ENCODE results near the gene NEGR1.
A peak's percentile ranks its signal among the peaks of the same experiment; 100 is the strongest.
"Not testable (repeated sequence)": the region's sequence is repeated elsewhere in the genome, so short reads cannot be mapped to it uniquely, and the experiment has no call there.

The NEGR1 gene

DNA sequence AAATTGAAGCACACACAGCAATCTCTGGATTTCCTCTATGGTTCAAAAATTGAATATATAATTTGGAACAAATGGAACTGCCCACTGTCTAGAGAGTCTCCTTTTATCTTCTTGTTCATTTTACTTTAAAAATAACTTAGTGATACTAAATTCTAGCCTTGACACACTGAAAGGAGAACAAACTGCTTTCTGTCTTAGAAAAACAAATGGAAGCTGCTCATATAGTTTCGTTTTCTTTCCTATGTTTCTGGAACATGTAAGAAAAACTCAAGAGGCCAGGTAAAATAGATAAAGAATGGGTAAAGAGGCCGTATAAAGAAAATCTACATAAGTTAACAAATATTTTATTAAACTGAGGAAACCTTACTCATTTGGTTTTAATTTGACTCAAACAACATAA lies 332.7 kb downstream of the NEGR1 start:
- DNase-seq: no peak

DNA sequence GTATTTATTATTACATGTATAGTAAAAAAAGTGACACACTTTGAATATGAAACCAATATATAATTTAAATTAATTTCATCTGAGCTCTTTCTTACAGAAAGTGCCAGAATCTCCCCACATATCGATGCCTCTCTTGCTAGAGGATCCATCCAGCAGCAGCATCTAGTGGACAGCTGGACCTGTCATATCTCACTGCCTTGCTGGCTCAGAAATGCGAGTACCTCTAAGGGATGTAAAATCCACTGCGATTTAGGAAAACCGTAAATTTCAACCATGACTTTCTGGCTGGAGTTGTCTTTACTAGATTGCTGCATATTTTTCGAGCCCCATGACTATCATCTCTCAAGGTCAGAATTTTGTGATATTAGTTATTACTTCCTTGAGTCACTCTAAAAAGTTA lies 333.8 kb downstream of the NEGR1 start:
- peak in 2 of 51 donors; percentile 1 for DNase-seq

DNA sequence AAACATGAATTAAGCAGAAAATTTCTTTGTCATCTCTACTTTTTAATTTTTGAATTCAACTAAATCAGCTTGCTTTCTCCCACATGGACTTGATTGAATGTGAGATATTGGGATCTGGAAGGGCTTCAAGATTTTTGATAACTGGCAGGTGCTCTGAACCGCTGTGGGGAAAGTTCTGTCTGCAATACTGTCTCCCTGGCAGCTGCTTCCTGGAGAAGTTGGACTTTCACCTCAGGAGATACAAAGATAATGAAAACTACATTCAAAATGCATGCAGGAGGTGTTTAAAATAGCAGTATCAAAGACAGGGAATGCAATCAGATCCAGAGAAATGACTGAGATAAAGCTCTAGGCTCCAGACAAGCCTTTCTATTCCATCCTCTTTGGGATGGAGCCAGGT lies 338.3 kb downstream of the NEGR1 start:
- no peak for DNase-seq

DNA sequence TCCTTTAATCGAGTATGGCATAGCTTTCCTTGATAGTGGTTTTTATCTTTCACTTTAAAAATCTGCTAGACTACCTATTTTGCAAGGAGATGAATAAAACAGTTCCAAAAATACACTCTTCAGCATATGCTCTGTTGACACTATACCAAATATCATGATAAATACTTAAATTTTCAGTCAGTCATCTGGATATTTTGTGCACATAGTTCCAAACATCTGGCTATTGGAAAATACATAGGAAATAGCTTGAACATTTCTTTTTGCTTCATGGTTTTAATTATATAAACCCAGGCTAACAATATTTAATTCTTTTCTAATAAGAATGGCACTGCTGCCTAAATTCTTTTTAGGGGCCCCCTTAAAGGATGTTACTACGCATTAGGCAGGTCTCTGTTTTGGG lies 342.1 kb downstream of the NEGR1 start:
- DNase-seq: no peak

DNA sequence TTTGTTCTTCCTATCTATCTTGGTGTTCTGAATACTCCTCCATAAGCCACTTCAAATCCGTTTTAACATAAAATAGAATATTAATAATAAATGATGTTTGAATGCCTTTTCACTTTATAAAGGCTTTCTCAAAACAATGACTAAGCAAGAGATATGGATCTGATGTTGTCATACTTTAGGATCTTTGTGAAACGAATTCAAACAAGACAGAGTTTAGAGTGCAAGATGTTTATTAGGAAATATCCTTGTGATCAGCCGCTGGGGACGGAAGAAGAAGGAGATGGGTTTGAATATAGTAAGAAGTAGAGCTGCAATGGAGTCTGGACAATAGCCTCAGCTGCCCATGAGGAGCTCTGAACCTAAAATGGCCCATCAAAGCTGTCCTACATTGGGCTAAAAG lies 351.8 kb downstream of the NEGR1 start:
- DNase-seq: no peak

DNA sequence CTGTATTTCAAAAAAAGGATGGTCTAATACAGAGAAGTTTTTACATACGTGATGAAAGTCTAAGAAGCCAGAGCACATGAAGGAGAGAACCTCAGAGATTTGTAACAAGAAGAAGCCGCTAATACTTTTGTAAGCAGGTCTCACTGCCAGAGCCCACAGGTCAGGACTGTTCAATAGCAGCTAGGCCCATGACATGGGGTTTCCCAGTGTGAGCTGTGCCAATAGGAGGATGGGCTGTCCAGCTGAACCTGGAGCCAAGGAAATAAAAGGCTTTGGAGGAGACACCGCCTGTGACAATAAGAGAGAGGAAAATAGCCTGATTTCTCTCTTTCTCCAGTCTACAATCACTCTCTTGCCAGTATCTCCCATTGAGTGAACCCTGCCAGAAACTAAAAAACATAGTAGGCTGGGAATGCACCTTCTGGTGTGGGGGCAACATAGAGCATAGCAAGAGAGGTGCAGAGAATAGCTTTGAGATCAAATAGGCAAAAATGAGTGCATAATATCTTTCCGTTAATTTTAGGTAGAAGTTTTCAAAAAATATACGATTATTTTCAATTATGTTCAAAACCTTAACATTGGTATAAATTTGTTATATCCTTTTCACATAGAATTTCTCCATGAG lies 360.3 kb downstream of the NEGR1 start:
- no peak for DNase-seq

DNA sequence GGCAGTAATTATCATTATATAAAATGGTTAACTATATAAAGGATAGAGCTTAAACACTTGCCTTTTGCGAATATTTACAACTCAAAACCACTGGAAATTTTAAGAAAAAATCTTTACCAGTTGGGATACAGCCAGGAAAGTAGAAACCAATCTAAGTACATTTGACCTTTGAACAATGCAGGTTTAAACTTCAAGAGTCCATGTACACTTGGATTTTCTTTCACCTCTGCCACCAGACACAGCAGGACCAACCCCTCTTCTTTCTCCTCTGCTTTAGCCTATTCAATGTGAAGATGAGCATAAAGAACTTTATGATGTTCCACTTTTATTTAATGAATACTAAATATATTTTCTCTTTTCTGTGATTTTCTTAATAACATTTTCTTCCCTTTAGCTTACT lies 361.1 kb downstream of the NEGR1 start:
- no peak for DNase-seq

DNA sequence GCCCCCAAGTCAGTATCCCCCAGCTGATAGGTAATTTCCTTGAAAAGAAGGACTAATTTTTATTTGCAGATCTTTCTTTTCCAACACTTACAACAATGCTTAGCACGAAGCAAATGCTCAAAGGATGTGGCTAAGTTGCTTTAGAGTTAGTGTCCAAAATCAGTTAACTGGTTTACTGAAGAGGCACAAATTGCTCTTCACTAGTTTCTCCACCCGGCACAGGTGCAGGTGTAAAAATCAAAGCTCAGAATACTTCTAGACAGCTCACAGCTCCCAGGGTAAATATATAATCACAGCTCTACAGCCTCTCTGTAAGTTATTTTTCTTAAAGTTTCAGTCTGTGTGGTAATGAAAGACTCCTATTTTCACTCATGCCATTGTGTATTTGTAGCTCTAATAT lies 361.8 kb downstream of the NEGR1 start:
- no peak for DNase-seq

DNA sequence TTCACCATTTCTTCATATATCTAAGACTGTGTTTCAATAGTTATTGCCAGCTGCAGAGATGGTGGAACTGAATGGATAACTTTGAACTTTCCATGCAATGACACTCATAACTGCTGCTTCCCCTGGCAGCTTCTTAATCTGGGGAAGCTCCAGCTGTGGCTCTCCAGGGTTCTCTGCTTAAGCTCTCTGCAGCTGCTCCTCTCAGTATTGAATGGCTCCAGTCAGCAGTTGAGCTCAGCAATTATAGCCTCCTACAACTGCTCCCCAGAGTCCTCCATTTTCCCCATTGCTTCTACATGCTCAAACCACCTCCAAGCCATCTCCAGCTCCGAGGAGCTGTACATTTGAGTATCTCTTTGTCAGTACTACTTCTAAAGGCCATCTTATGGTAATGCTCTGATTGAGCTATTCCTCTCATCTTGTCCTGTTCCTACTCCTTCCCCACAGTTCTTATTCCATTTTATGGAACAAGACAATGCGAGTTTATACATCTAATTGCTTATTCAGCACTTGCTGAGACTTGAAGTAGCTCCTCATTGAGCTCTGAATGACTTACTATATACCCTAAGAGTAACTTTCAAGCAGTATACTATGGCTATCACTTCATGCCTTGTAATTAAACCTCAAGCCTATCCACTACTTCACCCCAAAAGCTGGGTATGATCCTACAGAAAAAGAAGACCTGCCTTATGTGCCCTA lies 362.4 kb downstream of the NEGR1 start:
- no peak for DNase-seq

DNA sequence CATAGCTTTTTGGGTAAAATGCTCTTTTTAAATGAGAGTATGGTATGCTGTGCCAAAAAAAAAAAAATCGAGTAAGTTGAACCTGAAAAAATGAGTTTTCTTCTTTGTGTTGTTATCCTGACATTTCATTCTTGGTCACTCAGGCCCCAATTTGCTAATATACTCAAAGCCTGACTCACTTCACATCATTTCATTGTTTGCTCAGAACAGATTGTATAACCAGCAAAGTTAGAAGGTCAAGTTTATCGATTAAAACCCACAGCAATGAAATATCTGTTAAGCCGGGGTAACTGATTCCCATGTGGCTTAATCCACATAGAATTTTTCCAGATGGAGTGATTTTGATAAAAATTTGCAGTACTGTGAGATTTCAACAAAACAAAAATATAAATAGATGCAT lies 363.7 kb downstream of the NEGR1 start:
- no peak for DNase-seq

DNA sequence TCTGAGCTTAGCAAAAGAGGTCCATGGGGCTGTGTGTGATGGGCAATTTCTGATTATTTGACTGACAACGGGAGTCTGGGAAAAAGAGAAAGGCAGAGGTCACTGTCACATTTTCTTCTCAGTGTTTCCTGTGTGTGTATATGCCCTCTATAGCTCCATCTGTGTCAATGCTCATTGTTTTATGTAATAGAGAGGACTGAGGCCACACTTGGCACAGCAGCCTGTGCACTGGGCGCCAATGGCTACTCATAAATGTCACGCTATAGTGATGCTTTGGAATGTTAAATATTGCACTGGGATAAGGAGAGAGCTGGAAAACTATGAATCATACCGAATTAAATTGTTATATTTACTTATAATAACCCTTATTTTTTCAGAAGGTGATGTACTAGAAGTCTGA lies 365.4 kb downstream of the NEGR1 start:
- no peak for DNase-seq

DNA sequence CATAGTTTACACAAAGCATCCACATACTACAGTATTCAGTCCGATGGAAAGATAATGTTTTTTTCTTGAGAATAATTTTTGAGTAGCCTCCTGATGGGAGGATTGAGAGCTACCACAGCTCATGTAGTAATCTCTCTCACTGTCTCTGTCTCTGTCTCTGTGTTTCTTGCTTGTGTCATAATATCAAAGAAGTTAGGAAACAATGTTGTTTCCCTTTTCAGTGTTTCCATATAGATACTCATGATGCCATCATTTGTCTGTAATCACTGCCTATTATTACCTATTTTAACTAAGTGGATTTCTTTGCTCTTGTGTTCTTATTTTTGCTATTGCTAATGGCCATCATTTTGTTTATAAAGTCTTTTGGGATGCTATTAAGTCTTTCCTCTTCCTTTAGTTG lies 367.7 kb downstream of the NEGR1 start:
- no peak for DNase-seq

DNA sequence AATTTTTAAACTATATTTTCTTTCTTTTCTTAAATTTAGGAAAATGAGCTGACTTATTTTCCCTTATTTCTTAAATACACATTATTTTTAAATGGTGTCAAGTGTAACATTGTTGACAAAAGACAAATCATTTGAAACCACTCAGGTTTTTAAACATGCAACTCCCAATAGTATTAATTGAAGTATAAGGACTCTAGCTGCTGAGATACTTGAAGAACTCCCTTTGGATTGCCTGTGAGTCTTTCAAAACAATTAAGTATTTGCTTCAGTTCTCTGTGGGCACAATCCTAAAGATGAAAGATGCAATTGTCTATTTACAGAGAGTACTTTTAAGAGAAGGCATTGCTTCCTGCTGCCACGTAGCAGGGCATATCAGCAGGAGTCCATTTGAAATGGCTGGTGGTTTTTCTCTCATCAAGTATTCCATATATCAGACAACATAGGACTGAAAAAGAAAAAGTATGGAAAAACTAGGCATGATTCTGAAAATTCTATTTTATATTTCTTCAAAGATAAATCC lies 373.4 kb downstream of the NEGR1 start:
- no peak for DNase-seq

DNA sequence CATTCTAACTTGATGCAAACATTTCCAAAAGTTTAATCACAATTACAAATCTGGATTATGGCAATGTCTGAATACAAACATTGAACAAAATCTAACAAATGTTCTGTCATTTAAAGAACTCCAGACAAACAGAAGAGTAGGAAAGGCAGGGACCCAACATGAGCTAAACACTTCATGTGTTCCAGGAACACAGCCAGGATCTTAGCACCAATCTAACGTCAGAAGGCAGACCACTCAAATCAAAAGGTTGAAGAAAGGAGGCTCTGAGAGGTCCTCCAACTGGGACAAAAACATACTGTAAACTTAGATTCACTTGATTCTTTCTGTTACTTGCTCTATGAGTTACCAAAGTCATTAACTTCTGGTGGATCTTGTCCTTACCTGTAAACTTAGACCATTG lies 374.0 kb downstream of the NEGR1 start:
- DNase-seq: peak in 1 of 51 donors; percentile 3

DNA sequence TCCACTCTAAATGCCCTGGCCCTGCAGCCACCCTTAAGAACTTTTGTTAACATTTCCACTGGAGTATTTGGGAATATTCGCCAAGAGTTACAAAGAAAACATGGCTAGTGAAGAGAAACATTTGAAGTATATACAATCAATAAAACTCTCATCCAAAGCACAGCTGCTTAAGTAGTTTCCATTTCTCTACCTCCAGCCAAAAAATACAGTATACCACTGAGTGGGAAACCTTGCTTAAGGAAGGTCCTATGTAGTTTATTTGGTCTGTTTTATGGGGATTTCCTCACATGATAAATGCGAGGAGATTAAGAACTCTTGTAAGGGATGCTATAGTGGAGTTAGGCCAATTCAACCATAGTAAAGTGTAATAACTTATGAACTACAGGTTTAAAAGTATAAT lies 382.5 kb downstream of the NEGR1 start:
- DNase-seq: no peak

DNA sequence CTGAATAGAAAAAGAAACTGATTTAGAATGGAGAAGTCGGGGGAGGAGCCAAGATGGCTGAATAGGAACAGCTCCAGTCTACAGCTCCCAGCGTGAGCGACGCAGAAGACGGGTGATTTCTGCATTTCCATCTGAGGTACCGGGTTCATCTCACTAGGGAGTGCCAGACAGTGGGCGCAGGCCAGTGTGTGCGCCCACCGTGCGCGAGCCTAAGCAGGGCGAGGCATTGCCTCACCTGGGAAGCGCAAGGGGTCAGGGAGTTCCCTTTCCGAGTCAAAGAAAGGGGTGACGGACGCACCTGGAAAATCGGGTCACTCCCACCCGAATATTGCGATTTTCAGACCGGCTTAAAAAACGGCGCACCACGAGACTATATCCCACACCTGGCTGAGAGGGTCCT lies 394.2 kb downstream of the NEGR1 start:
- not testable (repeated sequence) for DNase-seq

DNA sequence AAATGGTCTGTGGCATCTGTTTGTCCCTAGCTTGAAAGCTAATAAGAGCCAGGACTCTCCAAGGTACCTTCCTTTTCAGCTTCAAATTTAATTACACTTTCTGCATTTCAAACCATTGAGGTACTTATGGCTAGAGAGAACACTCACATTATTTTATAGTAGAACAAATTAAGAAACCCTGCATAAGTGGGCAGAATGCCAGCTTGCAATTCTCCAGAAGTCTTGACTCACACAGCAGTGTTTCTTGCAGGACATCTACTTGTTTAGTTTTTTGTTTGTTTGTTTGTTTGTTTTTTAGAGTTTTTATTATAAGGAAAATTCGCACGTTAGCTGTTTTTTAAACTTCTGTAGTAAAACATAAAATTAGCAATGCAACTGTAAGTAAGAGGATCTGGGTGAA lies 397.2 kb downstream of the NEGR1 start:
- no peak for DNase-seq

DNA sequence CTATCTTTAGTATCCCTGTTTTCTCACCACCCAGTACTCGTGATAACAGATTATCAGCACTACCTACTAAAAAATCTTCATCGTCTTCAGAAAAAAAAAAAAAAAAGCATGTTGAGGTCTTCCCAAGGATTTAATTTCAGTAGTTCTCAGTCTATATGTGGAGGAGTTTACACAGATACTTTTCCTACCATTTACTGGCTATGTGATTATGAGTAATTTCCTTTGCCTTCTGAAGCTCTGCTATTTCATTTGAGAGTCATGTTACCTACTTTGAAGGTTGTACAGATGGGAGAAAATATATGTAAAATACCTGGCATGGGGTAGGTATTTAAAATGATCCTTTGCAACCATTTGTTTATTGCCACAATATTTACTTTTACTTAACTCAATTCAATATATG lies 399.7 kb downstream of the NEGR1 start:
- no peak for DNase-seq

DNA sequence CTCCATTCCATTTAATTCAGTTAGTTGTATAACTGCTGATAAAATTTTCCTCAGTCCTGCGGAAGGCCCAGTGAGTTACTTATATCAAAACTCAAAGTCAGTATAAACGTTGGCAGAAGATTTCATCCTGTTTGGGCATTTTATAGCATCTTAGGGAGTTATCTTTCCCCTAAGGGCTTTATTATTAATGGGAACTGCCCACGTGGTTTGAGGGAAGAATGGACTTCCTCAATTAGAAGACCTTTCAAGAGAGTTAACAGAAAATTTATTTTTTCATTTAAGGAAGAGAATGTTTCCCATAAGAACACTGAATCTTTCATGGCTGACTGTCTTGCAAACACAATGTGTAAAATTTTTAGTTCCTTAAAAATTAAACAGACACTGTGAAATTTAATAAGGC lies 400.1 kb downstream of the NEGR1 start:
- no peak for DNase-seq

DNA sequence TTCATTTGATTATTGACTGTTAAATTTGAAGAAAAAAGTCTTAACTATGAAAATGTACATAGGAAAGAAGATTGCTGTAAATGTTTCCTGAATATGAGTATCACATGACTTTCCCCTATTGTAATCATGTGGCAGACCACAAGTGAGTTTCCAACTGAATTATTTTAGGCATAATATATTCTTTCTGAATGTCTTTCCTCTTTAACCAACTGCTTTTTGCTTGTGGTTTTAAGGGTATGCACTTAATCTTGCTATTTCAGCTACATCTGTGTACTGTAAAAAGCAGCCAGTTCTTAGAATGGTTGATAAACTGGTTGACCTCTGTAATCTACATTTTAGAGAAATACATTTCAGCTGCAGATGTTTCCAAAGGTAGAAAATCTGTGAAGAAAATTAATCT lies 400.7 kb downstream of the NEGR1 start:
- no peak for DNase-seq

DNA sequence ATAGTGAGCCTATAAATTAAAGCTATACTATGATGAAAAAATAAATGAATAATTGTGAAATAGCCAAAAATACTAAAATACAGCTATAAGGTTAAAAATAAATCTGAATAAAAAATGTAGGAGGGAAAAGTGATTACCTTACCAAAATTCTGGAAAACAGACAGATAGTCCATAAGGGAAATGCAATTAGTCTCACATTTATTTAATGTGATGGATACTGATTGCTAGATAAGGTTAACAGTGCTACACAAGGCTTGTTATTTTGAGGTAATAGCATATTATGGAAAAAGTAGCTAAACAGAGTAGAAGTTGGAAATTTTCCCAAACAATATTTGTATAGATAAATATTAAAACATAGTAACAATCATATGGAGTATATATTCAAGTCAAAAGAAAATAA lies 413.0 kb downstream of the NEGR1 start:
- no peak for DNase-seq

DNA sequence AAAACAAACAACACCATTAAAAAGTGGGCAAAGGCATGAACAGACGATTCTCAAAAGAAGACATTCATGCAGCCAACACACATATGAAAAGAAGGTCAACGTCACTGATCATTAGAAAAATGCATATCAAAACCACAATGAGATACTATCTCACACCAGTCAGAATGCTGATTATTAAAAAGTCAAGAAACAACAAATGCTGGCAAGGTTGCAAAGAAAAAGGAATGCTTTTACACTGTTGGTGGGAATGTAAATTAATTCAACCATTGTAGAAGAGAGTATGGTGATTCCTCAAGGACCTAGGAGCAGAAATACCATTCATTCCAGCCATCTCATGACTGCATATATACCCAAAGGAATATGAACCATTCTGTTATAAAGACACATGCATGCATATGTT lies 419.6 kb downstream of the NEGR1 start:
- DNase-seq: no peak

DNA sequence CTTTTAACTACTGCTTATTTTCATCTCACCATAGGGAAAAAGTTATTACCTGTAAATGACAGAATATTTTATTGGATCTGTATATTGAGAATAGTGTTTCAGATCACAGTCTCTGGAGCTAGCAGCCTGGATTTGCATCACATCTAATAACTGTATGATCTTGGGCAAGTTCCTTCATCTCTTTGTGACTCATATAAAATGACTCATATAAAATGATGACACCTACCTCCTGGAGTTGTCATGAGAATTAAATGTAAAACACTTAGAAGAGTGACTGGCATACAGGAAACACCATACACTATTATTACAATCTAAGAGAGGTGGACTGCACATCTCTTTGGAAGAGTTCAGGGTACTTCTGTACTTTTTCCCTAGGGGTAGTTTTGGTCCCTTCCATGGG lies 421.3 kb downstream of the NEGR1 start:
- peak in 1 of 51 donors; percentile 8 for DNase-seq

DNA sequence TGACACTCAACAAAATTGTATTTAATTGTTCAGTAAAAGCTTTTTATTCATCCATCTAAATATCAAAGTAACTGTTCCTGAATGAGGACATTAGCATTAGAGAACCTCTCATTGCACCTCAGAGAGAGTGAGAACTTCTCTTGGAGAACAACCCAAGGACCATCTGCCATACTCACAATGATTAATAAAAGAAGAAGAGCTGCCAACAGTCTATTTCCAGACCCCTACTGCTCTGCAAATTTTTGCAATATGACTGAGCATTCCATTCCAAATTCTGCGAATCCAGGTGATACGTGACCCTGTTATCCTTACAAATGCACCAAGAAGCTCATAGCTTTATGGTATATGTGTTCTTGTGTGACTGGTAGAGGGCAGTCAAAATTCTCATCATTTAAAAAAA lies 422.5 kb downstream of the NEGR1 start:
- DNase-seq: no peak

Measured in hypothalamus (tissue), 51 donors.